NT2/D1 (cell line): ENCODE results near the gene ARHGEF38.
"Not testable (repeated sequence)": the region's sequence is repeated elsewhere in the genome, so short reads cannot be mapped to it uniquely, and the experiment has no call there.

Source experiments
- DNase-seq: peaks from one replicate; pipeline ENCODE4 v3.0.0-alpha.2; 2011; ENCODE audit warnings: low read depth, low spot score
- H3K27me3 ChIP-seq: 2 replicates; pipeline ENCODE4 v1.6.0; 2011; ENCODE audit warnings: mild to moderate bottlenecking; ENCODE audit not compliant: insufficient read length, insufficient read depth
- H3K36me3 ChIP-seq: 2 replicates; pipeline ENCODE4 v1.6.1; 2011; ENCODE audit warnings: mild to moderate bottlenecking, low read length, mixed read lengths; ENCODE audit not compliant: insufficient read depth, insufficient read length
- H3K4me1 ChIP-seq: 2 replicates; pipeline ENCODE4 v1.5.1; 2011; ENCODE audit not compliant: insufficient read depth, insufficient read length
- H3K4me3 ChIP-seq: 2 replicates; pipeline ENCODE4 v1.5.1; 2011; ENCODE audit warnings: low read depth; ENCODE audit not compliant: insufficient read length
- H3K9ac ChIP-seq: 2 replicates; pipeline ENCODE4 v1.6.0; 2011; ENCODE audit warnings: low read depth; ENCODE audit not compliant: insufficient read length
- H3K9me3 ChIP-seq: 2 replicates; pipeline ENCODE4 v1.5.1; 2011; ENCODE audit warnings: mild to moderate bottlenecking, low read length; ENCODE audit not compliant: insufficient read depth
- SUZ12 ChIP-seq: IDR thresholded peaks from 2 replicates; pipeline ENCODE4 v1.6.1; 2011; ENCODE audit not compliant: insufficient read length, insufficient read depth; ENCODE audit errors: extremely low read depth
- YY1 ChIP-seq: IDR thresholded peaks from 2 replicates; pipeline ENCODE4 v1.6.1; 2011; ENCODE audit not compliant: insufficient read length, insufficient read depth
- ZNF274 ChIP-seq: IDR thresholded peaks from 2 replicates; pipeline ENCODE4 v1.6.1; 2011; ENCODE audit warnings: mild to moderate bottlenecking, low read depth, low read length

Gene ARHGEF38

GRCh38 chr4:105605493-105605892, 53.1 kb downstream of the ARHGEF38 start:
- Histone ChIP-seq H3K9ac (no peak overlapping the region), H3K9me3 (no peaks in the 10 kb centered on the region), H3K4me1 (no peaks in the 10 kb centered on the region), H3K36me3 (no peaks in the 10 kb centered on the region), H3K27me3 (no peaks in the 10 kb centered on the region), H3K4me3 (no peak overlapping the region)
- no peak for TF ChIP-seq ZNF274
- TF ChIP-seq SUZ12: no peak
- TF ChIP-seq YY1: no peak
- no peak for DNase-seq

- Histone ChIP-seq H3K9me3 (no peaks in the 10 kb centered on the region), H3K36me3 (no peaks in the 10 kb centered on the region), H3K27me3 (no peaks in the 10 kb centered on the region), H3K9ac (no peak overlapping the region), H3K4me1 (no peaks in the 10 kb centered on the region), H3K4me3 (no peak overlapping the region)
- no peak for DNase-seq
- no peak for TF ChIP-seq SUZ12
- no peak for TF ChIP-seq ZNF274
- no peak for TF ChIP-seq YY1
These were observed 55.5 kb downstream of the ARHGEF38 start for GRCh38 chr4:105607876-105608275.

DNA sequence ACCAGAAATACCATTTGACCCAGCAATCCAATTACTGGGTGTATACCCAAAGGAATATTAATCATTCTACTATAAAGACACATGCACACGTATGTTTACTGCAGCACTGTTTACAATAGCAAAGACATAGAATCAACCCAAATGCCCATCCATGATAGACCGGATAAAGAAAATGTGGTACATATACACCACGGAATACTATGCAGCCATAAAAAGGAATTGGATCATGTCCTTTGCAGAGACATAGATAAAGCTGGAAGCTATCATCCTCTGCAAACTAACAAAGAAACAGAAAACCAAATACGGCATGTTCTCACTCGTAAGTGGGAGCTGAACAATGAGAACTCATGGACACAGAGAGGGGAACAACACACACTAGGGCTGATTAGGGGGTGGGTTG, 57.4 kb downstream of the ARHGEF38 start:
- not testable (repeated sequence) for H3K9me3 ChIP-seq, H3K9ac ChIP-seq, H3K27me3 ChIP-seq

DNA sequence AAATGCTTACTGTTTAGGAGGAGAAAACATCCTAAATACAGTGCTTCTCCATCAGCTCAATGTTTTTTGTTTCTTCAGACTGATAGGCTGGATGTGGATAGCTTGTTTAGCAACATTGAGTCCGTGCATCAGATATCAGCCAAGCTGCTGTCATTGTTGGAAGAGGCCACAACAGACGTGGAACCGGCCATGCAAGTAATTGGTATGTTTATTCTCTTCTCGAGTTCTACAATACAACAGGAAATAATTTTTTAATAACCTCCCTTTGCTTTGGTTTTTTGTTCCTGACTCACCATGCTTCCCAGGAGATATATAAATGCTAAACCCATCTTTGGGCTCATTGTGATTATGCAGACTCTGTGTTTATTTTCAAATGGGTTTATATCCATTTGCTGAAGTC, 60.9 kb downstream of the ARHGEF38 start:
- no peaks in the 10 kb centered on the region for H3K9me3 ChIP-seq
- no peak for DNase-seq
- H3K4me1 ChIP-seq: no peaks in the 10 kb centered on the region
- H3K9ac ChIP-seq: no peak overlapping the region
- TF ChIP-seq ZNF274: no peak
- TF ChIP-seq SUZ12: no peak
- no peak for TF ChIP-seq YY1
- H3K36me3 ChIP-seq: no peaks in the 10 kb centered on the region
- no peaks in the 10 kb centered on the region for H3K27me3 ChIP-seq
- no peak overlapping the region for H3K4me3 ChIP-seq

More for the DNA sequence above, 57.4 kb downstream of the ARHGEF38 start:
- not testable (repeated sequence) for H3K4me1 ChIP-seq, DNase-seq, H3K4me3 ChIP-seq, H3K36me3 ChIP-seq

GRCh38 chr4:105619188-105619931, 66.9 kb downstream of the ARHGEF38 start:
- TF ChIP-seq ZNF274 (no peak), YY1 (no peak), SUZ12 (no peak)
- Histone ChIP-seq H3K4me1 (no peaks in the 10 kb centered on the region), H3K4me3 (no peak overlapping the region), H3K9me3 (no peaks in the 10 kb centered on the region), H3K36me3 (no peaks in the 10 kb centered on the region), H3K27me3 (no peaks in the 10 kb centered on the region), H3K9ac (no peak overlapping the region)
- DNase-seq: no peak

DNA sequence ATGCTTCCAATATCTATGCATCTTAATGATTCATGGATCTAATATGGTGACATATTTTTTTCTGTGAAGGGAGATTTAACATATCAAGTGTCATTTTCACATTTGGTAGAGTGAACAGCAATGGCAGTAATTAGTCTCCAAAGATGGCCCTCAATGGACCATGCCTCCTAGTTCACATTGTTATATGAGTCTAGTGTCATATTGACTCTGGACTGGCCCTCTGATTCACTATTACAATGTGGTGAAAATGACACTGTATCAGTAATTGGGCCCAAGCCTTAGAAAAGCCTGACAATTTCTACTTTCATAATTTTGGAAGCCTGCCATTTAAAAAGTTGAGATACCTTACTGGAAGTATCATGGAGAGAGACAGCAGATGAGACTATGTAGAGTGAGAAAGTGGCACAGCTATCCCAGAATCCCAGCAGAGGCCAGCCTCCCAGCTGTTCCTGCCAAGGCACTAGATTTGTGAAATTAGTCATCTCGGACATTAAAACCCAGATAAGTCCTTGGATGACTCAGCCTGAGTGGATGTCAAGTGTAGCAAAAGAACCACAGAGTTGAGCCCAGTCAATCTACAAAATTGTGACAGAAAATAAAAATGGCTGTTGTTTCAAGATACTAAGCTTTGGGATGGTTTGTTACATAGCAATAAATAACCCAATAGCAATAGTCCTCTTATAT, 68.4 kb downstream of the ARHGEF38 start:
- no peaks in the 10 kb centered on the region for H3K4me1 ChIP-seq
- H3K36me3 ChIP-seq: no peaks in the 10 kb centered on the region
- H3K9me3 ChIP-seq: no peaks in the 10 kb centered on the region
- no peak overlapping the region for H3K4me3 ChIP-seq
- no peak overlapping the region for H3K9ac ChIP-seq
- no peaks in the 10 kb centered on the region for H3K27me3 ChIP-seq
- no peak for DNase-seq
- TF ChIP-seq SUZ12: no peak
- no peak for TF ChIP-seq YY1
- TF ChIP-seq ZNF274: no peak

DNA sequence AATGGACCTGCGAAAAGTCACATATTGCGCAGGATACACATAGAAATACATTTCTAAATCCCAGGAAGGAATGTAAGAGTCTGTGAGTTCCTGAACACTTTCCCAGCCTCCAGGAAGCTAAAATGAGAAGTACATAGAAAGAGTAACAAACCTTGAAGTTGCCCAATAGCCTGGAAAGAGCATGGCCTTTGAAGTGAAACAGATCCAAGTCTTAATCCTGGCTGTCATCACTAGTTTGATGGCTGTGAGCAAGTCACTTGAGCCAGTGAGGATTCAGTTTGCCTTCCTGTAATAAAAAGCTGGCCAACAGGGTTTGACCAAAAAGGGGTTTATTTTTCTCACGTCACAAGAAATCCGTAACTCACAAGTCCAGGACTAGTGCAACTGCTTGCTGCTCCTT, 69.8 kb downstream of the ARHGEF38 start:
- Histone ChIP-seq H3K36me3 (no peaks in the 10 kb centered on the region), H3K27me3 (no peaks in the 10 kb centered on the region), H3K9me3 (no peaks in the 10 kb centered on the region), H3K4me1 (no peaks in the 10 kb centered on the region), H3K9ac (no peak overlapping the region), H3K4me3 (no peak overlapping the region)
- DNase-seq: no peak
- no peak for TF ChIP-seq YY1
- TF ChIP-seq SUZ12: no peak
- TF ChIP-seq ZNF274: no peak
